Measurements from ENCODE around the gene MCM3AP. TPM values are rescaled to one million over a fixed set of nuclear protein-coding genes. Genes with fewer than 3 reads are reported as not detected.

Gene MCM3AP
- total RNA-seq, 1 experiment from 2014 or later, result 88.4 TPM

DNA sequence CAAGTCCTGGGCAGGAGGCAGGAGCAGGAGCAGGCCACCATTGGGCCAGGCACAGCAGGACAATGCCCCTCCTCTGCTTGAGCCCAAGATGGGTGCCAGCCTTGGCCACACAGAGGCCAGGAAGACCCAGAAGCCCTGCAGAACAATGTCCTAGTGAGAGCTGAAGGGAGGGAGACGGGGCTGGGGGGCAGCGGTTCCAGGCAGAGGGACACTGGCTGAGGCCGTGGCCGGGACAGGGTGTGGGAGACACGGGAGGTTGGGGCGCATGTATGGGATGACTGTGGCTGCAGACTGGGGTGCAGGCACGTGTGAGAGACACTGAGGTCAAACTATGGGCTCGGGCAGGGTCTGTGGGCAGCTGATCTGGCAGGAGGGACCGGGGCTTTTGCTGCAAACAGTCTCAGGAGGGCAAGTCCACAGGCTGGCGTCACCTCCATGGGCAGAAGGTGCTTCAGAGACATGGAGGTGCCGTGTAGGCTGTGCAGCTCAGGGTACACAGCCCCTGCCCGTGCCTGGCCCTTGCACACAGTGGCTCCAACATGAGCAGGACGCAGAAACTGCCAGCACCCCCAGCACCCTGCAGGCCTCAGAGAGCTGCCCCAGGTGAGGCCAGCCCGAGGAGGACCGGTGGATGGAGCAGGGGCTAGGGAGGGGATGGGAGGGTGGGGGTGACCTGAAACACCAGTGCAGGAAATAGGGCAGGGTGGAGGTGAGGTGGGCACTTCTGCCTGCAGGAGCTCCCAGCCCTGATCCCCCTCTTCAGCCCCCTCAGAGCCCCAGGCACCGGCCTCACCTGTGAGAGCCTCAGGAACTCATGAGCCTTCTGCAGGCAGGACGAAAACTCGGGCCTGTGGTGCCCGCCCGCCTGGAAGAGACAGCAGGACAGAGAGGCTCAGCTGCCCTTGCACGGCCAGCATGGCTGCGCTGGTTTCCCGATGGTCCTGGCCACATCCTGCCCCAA lies 76.4 kb downstream of the MCM3AP start (continued):
- TF ChIP-seq EZH2phosphoT487 (IDR thresholded peaks at IDR 0.05; ENCODE audit: borderline replicate concordance) (no peak), SIN3A (IDR thresholded peaks at IDR 0.05; ENCODE audit: low read depth) (no peak)

DNA sequence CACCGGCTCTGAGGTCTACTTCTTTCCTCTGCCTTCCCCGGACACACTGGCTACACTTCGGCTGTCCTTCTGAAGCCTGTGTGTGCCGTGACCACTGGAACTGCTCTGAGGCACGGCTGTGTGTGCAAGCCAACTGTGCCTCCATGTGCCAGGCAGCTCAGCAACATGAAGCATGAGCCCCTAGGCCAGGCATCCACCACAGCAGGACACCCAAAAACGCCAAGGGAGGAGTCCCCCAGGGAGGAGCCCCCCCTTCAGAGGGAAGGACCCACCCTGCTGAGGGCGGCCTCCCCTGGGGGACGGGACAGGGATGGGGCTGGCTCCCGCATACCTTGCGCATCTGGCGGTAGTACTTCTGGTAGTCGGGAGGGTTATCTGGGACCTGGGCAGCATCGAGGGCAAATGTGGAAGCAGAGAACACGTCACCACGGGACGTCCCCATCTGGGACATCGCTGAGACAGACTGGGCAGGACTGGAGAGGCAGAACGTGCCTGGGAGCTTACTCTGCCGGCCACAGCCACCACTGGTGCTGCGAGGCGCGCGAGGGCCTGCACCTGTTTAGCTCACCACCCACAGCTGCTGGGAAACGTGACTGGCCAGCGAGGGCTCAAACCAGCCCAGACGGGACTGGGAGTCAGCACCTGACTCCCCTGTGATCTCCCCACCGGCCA lies 77.4 kb downstream of the MCM3AP start:
- H3K4me3 ChIP-seq (replicated peaks in 1 of 2; ENCODE audit: low read depth in 1 of 2, low read length in 2 of 2), result no peak overlapping the region
- no peak overlapping the region for H3K27ac ChIP-seq (ENCODE audit: low read depth, low read length)
- ATAC-seq, result no peak
- H3K79me2 ChIP-seq (ENCODE audit: insufficient read depth, low read length), result no peaks in the 10 kb centered on the region
- H3K36me3 ChIP-seq (ENCODE audit: control insufficient read depth in 1 of 2, insufficient read depth in 2 of 2, low read length in 2 of 2), result no peaks in the 10 kb centered on the region; a peak in 1 of 4 replicates
- no peak overlapping the region for H2AFZ ChIP-seq (ENCODE audit: low read depth, low read length, poor library complexity, severe bottlenecking)
- no peaks in the 10 kb centered on the region for H3K4me1 ChIP-seq (ENCODE audit: control insufficient read depth in 1 of 2, insufficient read depth in 2 of 2, low read length in 2 of 2)
- no peak overlapping the region for H3K9ac ChIP-seq (ENCODE audit: low read length)
- TF ChIP-seq, protein P1, sequence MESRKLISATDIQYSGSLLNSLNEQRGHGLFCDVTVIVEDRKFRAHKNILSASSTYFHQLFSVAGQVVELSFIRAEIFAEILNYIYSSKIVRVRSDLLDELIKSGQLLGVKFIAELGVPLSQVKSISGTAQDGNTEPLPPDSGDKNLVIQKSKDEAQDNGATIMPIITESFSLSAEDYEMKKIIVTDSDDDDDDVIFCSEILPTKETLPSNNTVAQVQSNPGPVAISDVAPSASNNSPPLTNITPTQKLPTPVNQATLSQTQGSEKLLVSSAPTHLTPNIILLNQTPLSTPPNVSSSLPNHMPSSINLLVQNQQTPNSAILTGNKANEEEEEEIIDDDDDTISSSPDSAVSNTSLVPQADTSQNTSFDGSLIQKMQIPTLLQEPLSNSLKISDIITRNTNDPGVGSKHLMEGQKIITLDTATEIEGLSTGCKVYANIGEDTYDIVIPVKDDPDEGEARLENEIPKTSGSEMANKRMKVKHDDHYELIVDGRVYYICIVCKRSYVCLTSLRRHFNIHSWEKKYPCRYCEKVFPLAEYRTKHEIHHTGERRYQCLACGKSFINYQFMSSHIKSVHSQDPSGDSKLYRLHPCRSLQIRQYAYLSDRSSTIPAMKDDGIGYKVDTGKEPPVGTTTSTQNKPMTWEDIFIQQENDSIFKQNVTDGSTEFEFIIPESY (IDR thresholded peaks at IDR 0.05; ENCODE audit: extremely low read depth, insufficient replicate concordance, low read length), result no peak
- no peak for TF ChIP-seq EZH2phosphoT487 (IDR thresholded peaks at IDR 0.05; ENCODE audit: borderline replicate concordance)
- no peak for DNase-seq (ENCODE audit: low read depth, low spot score)
- ChIA-PET RAD21 (ENCODE audit: low non-redundant PET in 1 of 2, low total read pairs in 2 of 2, uncharacterized antibody in 2 of 2, unreplicated experiment in 2 of 2) (no interaction called here), POLR2A (no interaction called here), CTCF (no interaction called here)
- H3K9me2 ChIP-seq (ENCODE audit: insufficient read depth), result no peaks in the 10 kb centered on the region
- BruUV-seq (replicated peaks), result no TSS peak
- no peaks in the 10 kb centered on the region for H3K9me3 ChIP-seq (ENCODE audit: control insufficient read depth in 1 of 2, insufficient read depth in 1 of 2, low read depth in 1 of 2, low read length in 2 of 2)
- intact Hi-C loops (cut with micrococcal nuclease), result no loop called here
- no peaks in the 10 kb centered on the region for H3K27me3 ChIP-seq (ENCODE audit: insufficient read depth, low read length)
- no peak overlapping the region for H3K4me2 ChIP-seq (ENCODE audit: low read length)
- H4K20me1 ChIP-seq (ENCODE audit: insufficient read depth), result no peaks in the 10 kb centered on the region
